ENCODE data around the gene OR5K3.

Gene OR5K3

GRCh38 chr3:98434412-98434811 lies 43.9 kb downstream of the OR5K3 start:
- DNase-seq, result no peak

DNA sequence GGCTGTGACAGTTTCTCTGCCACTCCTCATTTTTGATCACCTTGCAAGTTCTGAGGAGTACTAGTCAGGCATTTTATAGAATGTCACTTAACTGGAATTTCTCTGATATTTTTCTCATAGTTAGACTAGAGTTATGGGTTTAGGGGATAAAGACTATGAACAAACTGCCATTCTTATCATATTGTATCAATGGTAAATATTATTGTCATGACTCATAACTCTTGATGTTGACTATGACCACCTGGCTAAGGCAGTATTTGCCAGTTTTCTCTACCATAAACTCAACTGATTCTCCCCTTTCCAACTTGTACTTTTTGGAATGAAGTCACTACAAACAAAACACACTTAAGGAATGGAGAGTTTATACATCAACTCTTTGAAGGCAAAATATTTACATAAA lies 49.8 kb downstream of the OR5K3 start:
- no peak for DNase-seq
